Sciatic nerve (tissue), 2 donors: ENCODE measurements around the gene NHSL1. TPM values are rescaled to one million over a fixed set of nuclear protein-coding genes. Genes with fewer than 3 reads are reported as not detected.

Experiments used
- ATAC-seq: fragments of 200-7000 bp; cut with Tn5 transposase; one replicate; pipeline ENCODE4 v1.9.1; 2020; ENCODE audit warnings: mild to moderate bottlenecking, moderate library complexity
- DNase-seq: peaks from one replicate; pipeline ENCODE4 v3.0.0-alpha.2; 2020; ENCODE audit warnings: low spot score
- intact Hi-C: fragments of 100-400 bp; cut with DNase I; formaldehyde crosslinking; loops from one replicate; pipeline ENCODE4 v1.14.2; 2022
- microRNA-seq: library from miRNA; unstranded; fragments of <30 nt; microRNA quantifications from one replicate; pipeline ENCODE4 v1.2.0, GENCODE V29; 2020
- total RNA-seq: library from RNA; stranded (reverse); fragmentation: NEBNext Ultra II Directional; extraction: Animal tissue kit (Norgen Biotek cat#: 25700); gene quantifications from one replicate; pipeline ENCODE4 v1.2.1, GENCODE V29; 2021
- donor health status: DM: no; HTN: no; CAD: no.
- donor health status: DM: no; HTN: no; CAD: no.

Gene NHSL1
- total RNA-seq, 1 donor from 2014 or later, result 18.5 TPM

DNA sequence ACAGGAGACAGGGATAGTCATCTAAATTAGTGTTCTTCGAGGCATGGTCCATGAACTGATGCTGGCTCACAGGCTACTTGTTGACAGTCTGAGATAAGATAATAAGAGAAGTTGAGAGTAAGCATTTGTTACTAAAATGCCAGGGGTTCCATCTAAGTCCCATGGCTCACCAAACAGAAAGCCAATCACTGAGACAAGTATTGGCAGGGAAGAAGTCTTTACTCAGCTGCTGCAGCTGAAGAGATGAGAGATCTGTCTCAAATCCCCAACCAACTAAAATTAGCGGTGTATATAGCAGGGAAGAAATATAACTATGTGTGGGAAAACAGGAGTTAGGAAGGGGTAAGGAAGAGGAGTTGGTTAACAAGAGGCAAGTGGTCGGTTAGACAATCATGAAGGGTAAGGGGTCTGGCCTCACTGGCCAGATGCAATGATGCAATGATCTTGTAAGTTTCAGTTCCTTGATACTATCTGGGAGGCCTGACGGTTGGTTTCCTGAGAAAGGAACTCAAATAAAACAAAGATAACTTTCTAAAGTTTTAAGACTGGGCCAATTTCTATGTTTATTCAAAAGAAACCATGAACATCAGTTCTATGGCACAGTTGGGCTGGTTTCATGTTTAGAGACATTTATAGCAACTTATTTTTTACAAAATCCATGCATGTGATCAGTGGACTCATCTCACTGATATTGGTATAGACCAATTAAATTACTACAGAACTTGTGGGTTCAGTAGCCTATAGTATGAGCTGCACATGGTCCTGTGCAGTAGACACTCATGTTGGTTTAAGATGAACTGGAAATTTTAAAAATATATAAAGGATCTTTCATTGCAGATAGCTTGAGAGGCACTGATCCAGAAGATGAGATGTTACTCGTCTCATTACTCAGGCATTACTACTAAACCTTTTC, 105.2 kb downstream of the NHSL1 start:
- ATAC-seq, result no peak
- intact Hi-C loops, result no loop called here
- no peak for DNase-seq

GRCh38 chr6:138389551-138389950, 109.7 kb downstream of the NHSL1 start:
- ATAC-seq (no peak), DNase-seq (no peak)
- intact Hi-C loops, result no loop called here

DNA sequence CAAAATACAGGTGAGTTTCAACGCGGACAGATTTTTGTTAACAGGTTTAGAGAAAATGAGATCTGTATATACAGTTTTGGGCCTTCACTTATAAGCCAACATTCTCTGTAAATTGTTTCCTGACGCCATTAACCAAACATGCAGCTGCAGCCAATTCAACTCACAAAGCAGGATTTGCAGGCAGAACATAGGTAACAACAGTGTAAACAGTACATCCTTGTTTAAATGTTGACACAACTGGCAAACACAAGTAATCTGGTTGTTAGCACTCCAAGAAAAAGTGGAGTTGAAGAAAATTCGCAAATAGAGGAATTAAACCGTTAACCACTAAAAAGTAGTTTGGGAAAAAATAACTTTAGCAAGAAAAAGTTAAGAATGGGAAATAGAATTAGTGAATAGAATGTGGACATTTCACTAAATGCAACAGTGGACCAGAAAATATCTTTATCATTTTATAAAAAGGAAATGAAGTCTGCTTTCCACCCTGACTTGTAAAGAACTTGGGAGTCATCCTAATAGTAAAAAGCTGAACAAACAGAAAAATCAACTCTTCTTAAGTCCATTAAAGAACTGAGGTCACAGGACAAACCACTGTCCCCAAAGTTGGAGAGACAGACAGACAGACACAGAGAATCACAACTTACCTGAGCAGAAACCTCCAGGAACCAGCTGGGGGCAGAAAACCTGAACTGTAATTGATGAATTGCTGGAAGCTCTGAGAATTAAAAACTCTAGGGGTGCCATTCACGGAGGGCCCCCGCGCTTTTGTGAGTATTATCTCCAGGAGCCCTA, 111.5 kb downstream of the NHSL1 start:
- ATAC-seq (peak; percentile 66), DNase-seq (no peak)
- intact Hi-C loops, result no loop called here

DNA sequence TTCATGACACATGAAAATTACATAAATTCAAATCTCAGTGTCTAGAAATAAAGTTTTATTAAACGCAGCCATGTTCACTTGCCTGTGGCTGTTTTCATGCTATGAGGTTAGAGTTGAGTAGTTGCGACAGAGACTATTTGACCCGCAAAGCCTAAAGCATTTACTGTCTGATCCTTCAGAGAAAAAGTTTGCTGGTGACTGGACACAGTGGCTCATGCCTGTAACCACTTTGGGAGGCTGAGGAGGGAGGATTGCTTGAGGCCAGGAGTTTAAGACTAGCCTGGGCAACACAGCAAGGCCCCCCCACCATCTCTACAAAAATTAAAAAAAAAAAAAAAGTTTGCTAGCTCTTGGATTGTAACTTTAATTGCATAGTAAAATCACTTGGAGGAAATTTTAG, 112.4 kb downstream of the NHSL1 start:
- DNase-seq, result no peak
- no peak for ATAC-seq
- intact Hi-C loops, result no loop called here

DNA sequence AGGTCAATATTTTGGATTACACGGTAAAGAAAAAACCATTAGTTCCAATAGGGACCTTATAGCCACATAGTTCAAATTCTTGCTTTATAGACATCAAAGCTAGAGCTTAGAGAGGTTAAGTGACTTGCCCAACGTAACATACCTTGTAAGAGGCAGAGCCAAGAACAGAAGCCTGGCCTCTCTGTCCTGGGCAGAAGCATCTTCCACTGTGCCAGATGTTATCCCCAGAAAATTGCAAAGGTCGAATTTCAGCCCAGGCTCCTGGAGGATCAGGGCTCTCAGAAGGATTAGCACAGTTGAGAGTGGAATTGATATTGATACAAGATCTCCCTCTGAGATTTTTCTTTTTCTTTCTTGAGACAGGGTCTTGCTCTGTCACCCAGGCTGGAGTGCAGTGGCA, 115.5 kb downstream of the NHSL1 start:
- no peak for DNase-seq
- no peak for ATAC-seq
- intact Hi-C loops, result no loop called here

- intact Hi-C loops, result no loop called here
- DNase-seq (no peak), ATAC-seq (no peak)
These were observed 116.6 kb downstream of the NHSL1 start for GRCh38 chr6:138382498-138383265.

GRCh38 chr6:138378463-138378862, 120.8 kb downstream of the NHSL1 start:
- no peak for ATAC-seq
- DNase-seq, result no peak
- intact Hi-C loops, result no loop called here

DNA sequence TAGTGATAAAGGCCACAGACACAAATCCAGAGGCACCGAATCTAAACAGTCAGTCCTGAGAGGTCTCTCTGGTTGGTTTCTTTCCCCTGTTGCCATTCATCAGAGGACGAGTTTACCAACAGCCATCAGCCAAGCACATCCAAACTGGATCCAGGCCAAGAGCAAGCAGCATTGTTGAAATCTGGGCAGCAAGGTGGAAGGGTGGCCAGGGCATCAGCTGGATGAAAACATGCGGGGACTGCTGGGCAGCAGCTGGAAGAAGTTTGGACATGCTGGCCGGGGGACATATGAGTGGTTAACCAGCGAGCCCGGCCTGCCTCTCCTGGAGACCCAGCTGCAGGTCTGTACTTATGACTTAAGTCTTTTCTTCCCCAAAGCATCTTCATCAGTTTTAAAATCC, 121.5 kb downstream of the NHSL1 start, which contains the start of gene SMIM28:
Gene SMIM28 (plus strand): TSS at position 62 of the 400 bp plus-strand sequence. CDS start 168 bp downstream, at position 230.
- ATAC-seq (peak; percentile 34), DNase-seq (no peak)
- intact Hi-C loops, result no loop called here

DNA sequence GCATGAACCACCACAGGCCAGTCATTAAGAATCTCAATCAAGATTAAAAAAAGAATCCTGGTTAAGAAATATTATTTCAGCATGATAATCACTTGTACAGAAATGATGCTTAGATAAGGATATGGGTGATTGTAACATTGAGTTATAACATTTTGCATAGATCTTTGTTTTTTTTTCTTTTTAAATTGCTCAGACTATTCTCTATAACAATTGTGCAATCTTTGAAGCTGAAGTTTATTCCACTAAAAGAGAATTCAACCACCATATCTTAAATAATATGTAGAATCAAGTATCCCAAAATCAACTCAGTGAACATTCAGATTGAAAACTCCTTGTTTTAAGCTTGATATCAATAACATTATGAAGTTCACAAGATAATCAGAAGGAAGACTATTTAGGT, 122.3 kb downstream of the NHSL1 start:
- ATAC-seq, result no peak
- intact Hi-C loops, result no loop called here
- no peak for DNase-seq

- DNase-seq (no peak), ATAC-seq (no peak)
- intact Hi-C loops, result no loop called here
These were observed 124.5 kb downstream of the NHSL1 start for GRCh38 chr6:138374815-138375214.

DNA sequence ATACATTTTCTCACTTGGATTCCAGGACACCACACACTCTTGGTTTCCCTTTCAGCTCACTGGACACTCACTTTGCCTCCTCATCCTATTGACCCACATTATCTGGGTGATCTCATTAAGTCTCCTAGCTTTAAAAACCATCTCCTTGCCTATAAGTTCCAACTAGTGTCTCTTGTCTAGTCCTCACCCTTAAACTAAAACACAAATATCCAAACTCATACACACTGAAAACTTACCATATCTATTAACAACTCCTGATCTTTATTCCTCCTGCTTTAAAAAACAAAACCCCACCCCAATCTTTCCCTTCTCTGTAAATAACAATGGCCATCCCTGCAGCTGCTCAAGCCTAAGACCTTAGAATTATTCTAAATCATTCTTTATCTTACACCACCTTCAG, 125.1 kb downstream of the NHSL1 start:
- no peak for ATAC-seq
- no peak for DNase-seq
- intact Hi-C loops, result no loop called here

DNA sequence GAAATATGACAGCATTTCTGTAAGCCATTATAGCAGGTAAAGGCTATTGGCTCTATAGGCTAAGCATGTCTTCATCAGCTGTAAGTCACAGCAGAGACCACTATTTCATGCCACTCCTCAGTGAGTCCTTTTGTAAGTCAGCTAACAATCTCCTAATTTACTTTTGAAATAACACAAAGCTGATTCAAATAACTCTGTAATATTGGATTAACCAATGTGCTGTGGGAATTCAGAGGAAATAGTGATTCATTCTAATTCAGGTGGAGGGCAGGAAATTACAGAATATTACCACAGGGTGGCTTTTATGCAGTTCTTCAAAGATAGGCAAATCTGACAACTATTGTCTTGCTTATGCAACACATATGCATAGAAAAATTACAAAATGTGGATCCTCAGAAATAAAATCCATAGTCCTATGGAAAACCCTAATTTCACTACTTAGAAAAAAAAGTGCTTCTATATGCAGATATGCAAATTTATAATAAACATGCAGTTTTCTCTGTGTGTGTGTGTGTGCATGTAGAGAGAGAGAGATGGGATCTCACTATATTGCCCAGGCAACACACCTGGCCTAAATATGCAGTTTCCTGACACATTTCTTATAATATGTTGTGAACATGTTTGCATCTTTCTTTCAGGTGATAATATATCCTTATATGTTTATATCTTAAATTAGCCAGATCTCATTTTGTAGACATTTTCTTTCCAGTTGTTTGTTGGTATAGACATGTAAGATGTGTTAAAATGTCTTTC, 126.4 kb downstream of the NHSL1 start:
- DNase-seq, result no peak
- no peak for ATAC-seq
- intact Hi-C loops, result no loop called here

Small RNAs within 50 kb of the gene (microRNA-seq; reads per million reads assigned to microRNA genes)
- gene MIR3145, result not detected

Other genes with a start within 250 kb of the NHSL1 start
- not detected for gene SMIM28, start 121.6 kb downstream of the NHSL1 start, total RNA-seq
- gene HEBP2, start 95.3 kb downstream of the NHSL1 start, total RNA-seq, result 39.9 TPM